ENCODE results near the gene PDZD4.

GRCh38 chrX:153819384-153820040, 10.8 kb downstream of the PDZD4 start:
- TF ChIP-seq POLR2A (IDR thresholded peaks at IDR 0.05) (no peak), POLR2AphosphoS5 (IDR thresholded peaks at IDR 0.05) (no peak)
